Measurements from ENCODE around the gene QPCT. TPM values are rescaled to one million over a fixed set of nuclear protein-coding genes. Genes with fewer than 3 reads are reported as not detected.

Gene QPCT
- total and polyA plus RNA-seq, 2 donors = 7.9 to 11.4 TPM

Small RNAs within 50 kb of the gene (small RNA-seq; reads per million reads assigned to genes)
- not detected for gene RNU6-939P

Other genes with a start within 250 kb of the QPCT start
- gene EIF2AK2, start 187.7 kb upstream of the QPCT start, total RNA-seq = 82.3 TPM
- gene EIF2AK2, start 187.7 kb upstream of the QPCT start, polyA plus RNA-seq = 11.5 TPM
- gene SULT6B1, start 156.0 kb upstream of the QPCT start, total RNA-seq = not detected
- not detected for gene SULT6B1, start 156.0 kb upstream of the QPCT start, polyA plus RNA-seq
- gene CEBPZOS, start 148.1 kb upstream of the QPCT start, total RNA-seq = 27.2 TPM
- gene CEBPZOS, start 148.1 kb upstream of the QPCT start, polyA plus RNA-seq = 27.8 TPM
- gene CEBPZ, start 113.0 kb upstream of the QPCT start, total RNA-seq = 62.7 TPM
- gene CEBPZ, start 113.0 kb upstream of the QPCT start, polyA plus RNA-seq = 41.1 TPM
- gene NDUFAF7, start 113.0 kb upstream of the QPCT start, total RNA-seq = 25.2 TPM
- gene NDUFAF7, start 113.0 kb upstream of the QPCT start, polyA plus RNA-seq = 11.2 TPM
- 99.9 TPM for gene PRKD3, start 19.8 kb upstream of the QPCT start, total RNA-seq
- gene PRKD3, start 19.8 kb upstream of the QPCT start, polyA plus RNA-seq = 15.5 TPM